A204.1 (cell line): Measurements from ENCODE around the gene ACACA.
"Not testable (repeated sequence)": the region's sequence is repeated elsewhere in the genome, so short reads cannot be mapped to it uniquely, and the experiment has no call there.

Source experiments
- FAIRE-seq: peaks from 2 replicates; lab custom pipeline; 2012; peaks lifted over from hg19 to GRCh38; lab: Jason Lieb, UNC

The ACACA gene

DNA sequence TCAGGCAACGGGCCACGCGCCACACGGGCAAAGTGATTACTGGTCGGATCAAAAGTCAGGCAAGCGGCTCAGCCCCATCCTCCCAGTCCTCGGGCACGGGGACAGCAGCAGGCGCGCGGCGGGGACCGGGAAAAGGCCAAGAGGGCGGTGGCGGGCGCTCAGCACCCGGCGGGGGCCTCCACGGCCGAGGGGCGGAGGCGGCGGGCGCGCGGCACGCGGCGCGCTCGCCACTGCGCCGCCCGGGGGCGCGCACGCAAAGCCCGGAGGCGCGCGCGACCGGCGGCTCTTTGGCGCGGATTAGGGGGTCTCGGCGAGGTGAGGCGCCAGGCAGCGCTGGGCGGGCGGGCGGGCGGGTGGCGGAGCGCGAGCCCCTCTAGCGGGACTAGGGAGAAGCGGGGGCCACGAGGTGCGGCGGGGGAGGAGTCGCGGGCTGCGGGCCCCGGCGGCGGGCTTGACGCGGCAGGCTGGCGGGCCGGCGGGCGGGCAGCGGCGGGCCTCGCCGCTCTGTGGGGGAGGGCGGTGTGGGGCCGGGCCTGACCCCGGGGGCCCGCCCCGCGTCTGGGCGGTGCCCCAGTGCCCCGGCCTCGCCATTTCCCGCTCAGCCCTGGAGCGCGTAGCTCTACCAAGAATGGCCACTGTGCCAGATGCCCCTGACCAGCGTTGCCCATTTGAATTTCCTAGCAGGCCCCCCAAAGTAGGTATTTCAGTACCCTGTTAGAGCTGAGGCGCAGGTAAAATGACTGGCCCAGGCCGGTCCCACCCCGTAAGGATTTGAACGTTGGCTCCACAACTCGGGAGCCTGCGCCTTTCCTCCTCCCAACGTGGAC lies at the start of gene ACACA, which contains the start of gene TADA2A:
TSS of gene ACACA (minus strand) at position 202 of the 827 bp plus-strand sequence. CDS start 537 bp downstream, outside the sequence.
TSS of gene TADA2A (plus strand) at position 252 of the 827 bp plus-strand sequence. CDS start 4,480 bp downstream, outside the sequence.
- FAIRE-seq: no peak

DNA sequence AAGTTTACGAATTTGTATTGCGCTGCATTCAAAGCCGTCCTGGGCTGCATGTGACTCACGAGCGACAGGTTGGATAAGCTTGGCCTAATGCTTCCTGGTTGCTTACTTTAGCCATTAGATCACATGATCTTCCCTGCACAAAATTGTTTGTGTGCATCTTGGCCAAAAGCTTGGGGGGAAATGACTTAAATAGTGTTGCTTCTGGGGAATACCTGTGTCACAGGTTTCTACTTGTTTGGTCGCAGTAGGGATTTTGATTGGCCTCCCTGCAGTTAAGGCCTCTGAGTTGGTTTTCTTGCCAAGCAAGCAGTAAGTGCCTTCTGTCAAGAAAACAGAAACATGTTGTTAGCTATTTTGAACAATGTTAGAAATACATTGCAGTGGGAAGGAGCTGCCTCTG lies 43.5 kb upstream of the ACACA start:
- FAIRE-seq: no peak

DNA sequence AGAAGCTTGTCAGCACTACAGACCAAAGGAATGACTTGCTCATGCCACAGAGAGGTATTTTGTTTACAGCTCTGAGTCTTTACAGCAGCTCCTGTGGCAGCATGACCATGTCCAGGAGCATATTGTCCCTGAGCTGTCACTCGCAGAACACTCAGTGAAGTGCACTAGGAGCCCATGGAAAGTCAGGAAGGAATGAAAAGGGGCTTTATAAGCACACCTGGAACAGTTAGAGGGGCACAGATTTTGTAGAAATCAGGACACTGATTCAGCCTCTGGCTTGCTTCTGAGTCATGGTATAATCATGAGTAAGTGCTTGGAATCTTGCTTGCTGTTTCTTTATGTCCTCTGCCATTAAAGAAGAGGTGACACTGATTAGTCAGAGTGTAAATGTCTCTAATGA lies 41.0 kb upstream of the ACACA start:
- FAIRE-seq: no peak

DNA sequence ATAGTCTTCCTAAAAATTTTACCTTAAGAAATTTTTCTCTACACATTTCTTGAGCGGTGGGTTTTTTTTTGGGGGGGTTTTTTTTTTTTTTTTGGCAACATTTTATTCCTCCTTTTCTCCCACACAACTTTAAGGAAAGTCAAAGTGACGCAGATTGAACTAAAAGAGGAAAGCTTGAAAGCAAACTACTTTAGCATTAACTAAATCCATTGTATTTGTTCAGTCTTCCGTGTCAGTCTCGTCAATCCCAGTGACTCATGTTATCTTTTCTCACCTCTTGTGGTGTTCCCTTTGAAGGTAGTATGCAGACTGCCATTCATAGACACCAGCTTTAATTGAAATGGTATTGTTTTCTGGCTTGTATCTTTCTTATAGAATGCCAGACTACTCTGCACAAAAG lies 39.4 kb upstream of the ACACA start:
- FAIRE-seq: no peak

DNA sequence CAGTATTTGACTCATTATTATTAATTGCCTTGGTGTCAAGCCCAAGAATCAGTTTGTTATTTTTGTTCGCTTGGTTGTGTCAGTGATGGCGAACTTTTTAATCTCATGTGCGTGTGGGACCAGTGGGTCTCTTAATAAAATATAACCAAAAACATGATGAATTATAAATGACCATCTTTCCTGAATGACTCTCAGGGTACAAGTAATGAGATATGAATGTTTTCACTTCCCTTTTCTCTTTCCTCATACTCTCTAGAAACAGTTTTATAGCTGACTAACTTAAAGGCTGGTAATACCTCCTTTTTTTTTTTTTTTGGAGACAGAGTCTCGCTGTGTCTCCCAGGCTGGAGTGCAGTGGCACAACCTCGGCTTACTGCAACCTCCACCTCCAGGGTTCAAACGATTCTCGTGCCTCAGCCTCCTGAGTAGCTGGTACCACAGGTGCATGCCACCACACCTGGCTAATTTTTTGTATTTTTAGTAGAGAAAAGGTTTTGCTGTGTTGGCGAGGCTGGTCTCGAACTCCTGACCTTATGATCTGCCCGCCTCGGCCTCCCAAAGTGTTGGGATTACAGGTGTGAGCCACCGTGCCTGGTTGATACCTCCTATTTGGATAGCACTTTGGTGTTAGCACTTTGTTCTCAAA lies 34.9 kb upstream of the ACACA start:
- FAIRE-seq: not testable (repeated sequence)

DNA sequence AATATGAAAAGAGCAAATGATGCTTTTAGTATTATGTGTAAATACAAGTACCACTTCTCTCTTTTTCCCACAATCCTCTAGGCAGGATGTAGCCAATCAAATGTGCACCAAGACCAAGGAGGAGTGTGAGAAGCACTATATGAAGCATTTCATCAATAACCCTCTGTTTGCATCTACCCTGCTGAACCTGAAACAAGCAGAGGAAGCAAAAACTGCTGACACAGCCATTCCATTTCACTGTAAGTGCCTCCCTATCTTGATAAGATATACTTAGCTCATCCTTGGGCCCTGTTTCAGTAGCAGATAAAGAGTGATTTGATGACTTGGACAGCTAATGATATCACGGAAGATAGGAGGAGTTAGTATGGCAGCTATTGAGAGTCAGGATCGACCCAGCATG lies 33.8 kb upstream of the ACACA start:
- FAIRE-seq: no peak

DNA sequence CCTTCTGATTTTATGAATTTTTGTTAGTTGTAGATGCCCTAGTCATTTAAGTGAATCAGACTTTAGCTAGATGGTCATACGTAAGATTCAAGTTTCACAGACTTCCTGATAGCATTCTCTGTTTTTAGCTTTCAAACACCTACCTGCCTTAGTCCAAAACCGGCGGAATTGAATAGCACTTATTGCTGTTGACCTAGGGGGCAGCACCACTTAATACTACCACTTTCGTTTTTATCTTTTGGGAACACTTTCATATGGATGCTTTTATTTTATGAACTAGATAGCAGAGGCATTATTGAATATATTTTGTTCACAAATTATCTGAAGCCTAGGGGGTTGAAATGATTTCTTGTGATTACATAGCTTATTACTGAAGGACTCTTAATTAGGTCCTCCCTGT lies 31.5 kb upstream of the ACACA start:
- no peak for FAIRE-seq

DNA sequence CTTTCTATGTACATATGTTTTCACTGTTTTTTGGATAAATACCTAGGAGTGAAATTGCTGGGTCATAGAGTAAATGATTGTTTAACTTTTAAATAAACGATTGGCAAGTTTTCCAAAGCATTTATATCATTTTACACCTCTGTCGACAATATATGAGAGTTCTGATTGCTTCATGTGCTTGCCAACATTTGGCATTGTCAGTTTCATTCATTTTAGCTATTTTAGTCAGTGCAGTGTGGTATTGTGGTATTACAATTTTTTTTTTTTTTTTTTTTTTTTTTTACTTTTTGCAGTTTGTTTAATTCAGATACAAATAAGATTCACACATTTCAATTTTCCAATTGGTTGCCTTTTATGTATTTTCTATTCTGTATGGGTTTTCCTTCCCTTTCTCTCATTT lies 26.0 kb upstream of the ACACA start:
- no peak for FAIRE-seq

DNA sequence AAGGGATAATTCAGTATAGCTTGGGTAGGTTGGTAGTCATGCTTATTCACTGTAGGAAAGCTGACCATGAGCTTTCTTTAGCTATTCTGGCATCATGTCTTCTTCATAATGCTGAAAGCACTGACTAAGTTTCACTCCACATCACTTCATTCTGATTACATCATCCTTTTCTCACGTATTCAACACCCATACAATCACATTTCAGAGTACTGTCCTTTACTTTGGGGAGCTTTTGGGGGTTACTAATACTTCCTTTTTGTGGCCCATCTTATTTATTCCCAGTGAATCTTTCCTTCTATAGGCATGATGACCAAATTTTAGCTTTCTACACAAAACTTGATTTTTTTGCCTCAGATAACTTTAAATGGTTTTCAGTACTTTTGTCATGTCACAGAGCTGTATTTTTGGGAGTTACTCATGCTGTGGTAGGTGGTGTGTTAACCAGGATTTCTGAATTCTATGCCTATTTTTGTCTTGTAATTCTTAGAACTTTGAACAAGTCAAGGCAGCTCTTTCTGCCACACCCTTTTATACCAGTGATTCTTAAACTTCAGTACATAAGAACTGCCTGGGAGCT lies 23.5 kb upstream of the ACACA start:
- no peak for FAIRE-seq

DNA sequence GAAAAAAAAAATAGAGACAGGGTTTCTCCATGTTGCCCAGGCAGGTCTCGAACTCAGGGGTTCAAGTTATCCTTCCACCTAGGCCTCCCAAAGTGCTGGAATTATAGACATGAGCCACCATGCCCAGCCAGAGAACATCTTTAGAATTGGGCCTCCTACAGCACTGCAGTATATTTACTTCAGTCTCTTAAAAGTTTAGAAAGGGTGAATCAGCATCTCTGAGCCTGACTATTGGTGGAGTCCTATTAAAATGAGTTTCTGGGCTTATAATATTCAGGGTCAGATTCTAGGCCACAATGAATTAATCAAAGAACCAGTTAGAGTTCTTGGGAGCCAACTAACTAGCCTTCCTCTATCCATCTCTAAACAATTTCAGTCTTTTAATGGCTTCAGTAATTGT lies 22.8 kb upstream of the ACACA start:
- FAIRE-seq: no peak

DNA sequence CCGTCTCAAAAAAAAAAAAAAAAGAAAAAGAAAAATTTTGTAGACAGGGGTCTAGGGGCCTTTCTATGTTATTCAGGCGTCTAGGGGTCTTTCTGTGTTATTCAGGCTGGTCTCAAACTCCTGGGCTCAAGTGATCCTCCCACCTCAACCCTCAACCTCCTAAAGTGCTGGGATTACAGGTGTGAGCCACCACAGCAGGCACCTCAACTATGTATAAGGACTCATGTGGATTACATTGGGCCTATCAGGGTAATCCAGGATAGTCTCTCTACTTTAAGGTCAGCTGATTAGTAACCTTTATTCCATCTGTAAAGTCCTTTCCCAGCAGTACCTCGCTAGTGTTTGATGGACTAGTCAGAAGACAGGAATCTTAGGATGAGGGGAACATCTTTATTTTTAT lies 22.4 kb upstream of the ACACA start:
- no peak for FAIRE-seq

DNA sequence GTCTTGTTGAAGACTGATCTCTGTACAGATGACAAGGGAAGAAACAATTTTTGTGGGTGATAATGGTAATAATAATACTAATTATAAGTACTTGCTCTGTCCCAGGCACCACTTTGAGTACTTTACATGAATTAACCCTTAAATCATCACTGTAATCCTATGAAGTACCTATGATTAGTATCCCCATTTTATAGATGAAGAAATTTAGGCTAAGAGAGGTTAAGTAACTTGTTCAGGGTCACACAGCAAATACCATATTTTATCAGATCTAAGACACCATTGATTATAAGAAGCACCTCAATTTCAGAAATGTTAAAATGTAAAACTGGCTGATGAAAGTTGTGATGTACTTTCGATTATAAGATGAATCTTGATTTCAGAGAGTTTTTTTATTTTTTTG lies 18.6 kb upstream of the ACACA start:
- FAIRE-seq: no peak

DNA sequence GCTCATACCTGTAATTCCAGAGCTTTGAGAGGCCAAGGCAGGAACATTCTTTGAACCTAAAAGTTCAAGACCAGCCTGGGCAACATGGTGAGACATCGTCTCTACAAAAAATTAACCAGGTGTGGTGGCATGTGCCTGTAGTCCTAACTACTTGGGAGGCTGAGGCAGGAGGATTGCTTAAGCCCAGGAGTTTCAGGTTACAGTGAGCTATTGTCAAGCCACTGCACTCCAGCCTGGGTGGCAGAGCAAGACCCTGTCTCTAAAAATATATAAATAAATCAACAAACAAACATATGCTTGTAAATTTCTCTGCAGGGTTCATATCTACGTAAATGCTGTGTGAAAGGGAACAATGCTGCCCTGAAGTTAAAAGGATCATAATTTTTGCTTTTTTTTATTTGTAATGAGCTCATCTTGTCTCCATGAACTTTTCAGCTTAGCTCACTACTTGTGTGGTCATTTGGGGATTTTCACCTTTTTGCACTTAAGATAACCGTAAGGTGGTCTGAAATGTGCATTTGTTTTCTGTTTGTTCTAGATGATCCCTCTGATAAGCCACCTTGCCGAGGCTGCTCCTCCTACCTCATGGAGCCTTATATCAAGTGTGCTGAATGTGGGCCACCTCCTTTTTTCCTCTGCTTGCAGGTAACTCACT lies 16.5 kb upstream of the ACACA start:
- no peak for FAIRE-seq

DNA sequence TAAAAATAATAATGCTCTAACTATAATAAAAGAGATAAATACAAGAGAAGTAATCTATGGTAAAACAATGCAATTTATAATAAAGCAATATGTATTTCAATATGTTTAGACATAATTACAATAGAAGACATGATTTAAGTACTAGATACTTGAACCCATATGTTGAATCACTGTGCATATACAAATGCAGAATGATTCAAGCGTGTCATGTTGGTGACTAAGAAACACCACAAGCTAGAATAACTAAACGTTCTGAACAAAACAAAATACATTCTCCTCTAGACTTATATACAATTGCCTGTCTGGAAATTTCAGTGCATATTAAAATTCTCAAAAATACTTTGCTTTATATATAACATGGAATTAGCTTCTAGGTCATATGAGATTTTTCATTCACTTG lies 11.2 kb upstream of the ACACA start:
- no peak for FAIRE-seq

DNA sequence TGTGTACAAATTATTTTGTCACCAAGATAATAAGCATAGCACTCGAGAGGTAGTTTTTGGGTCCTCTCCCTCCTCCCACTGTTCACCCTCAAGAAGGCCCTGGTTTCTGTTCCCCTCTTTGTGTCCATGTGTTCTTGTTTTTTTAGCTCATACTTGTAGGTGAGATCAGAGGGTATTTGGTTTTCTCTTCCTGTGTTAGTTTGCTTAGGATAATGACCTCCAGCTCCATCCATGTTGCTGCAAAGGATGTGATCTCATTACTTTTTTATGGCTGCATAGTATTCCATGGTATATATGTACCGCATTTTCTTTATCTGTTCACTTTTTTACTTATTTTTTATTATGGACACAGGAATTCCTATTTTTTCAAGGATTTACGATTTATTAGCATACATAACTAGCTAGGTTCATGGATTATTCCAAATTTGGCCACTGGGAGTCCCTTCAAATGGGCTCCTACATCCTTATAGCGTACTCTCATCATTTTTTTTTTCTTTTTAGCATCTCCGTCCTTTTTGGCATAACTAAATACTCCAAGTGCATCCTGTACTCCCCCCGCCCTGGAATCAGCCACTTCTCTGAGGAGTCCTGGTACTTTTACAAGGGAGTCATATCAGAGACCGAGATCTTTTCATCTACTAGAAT lies 7.4 kb upstream of the ACACA start:
- no peak for FAIRE-seq

DNA sequence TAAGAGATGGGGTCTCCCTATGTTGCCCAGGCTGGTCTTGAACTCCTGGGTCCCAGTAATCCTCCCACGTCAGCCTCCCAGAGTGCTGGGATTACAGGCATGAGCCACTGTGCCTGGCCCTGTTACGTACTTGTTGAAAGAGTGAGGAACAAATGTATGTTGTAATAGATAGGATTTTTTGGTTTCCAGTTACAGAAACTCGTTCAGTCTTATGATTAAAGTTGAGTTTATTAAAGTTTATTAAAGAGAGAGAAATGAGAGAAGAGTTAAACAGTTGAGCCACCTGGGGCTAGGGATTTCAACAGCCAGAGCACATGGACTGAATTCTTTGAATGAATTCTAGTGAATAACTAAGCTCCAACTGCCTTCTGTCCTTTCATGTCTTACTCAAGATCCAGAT lies 3.7 kb upstream of the ACACA start:
- no peak for FAIRE-seq

DNA sequence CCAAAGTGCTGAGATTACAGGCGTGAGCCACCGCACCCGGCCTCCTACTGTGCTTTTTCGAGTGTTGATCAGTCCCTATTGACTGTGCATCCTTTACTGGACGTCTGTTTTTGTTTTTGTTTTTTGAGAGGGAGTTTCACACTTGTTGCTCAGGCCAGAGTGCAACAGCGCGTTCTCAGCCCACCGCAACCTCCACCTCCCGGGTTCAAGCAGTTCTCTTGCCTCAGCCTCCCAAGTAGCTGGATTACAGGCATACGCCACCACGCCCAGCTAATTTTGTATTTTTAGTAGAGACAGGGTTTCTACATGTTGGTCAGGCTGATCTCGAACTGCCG lies 1.5 kb upstream of the ACACA start:
- FAIRE-seq: not testable (repeated sequence)

DNA sequence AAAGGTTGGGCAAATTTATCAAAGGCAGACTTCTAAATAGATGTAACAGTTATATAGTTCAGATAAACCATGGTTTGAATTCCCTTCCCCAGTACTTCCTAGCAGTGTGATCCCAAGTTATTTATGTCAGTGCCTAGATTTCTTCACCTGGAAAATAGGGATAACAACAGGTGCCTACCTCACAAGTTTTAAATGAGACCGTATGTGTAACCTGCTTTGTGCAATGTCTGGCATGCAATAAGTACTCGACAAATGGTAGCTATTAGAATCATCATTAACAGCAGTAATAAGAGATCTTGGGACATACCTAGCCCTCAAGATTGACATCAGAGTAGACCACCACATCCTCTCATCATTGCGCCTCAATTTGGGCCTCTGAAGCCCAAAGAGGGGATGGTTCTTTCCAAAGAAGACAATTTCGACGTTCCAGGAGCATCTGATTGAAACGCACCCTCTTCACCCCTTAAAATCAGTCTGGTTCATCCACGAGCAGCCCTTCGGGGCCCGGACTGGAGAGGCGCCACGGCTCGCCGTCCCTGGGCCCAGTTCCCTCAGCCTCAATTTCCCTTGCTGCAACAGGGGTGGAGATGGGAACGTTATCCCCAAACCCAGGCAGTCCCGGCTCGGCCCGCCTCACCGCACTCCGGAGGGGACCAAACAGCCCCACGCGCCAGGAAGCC lies 541 bp downstream of the ACACA start:
- no peak for FAIRE-seq

DNA sequence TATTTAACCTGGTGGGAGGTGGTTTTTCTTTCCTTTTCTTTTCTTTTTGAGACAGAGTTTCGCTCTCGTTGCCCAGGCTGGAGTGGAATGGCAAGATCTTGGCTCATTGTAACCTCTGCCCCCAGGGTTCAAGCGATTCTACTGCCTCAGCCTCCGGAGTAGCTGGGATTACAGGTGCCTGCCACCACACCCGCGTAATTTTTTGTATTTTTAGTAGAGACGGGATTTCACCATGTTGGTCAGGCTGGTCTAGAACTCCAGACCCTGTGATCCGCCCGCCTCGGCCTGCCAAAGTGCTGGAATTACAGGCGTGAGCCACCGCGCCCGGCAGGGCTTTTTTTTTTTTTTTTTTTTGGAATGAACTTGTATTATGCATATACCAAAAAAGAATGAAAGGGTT lies 1.1 kb downstream of the ACACA start:
- FAIRE-seq: not testable (repeated sequence)

DNA sequence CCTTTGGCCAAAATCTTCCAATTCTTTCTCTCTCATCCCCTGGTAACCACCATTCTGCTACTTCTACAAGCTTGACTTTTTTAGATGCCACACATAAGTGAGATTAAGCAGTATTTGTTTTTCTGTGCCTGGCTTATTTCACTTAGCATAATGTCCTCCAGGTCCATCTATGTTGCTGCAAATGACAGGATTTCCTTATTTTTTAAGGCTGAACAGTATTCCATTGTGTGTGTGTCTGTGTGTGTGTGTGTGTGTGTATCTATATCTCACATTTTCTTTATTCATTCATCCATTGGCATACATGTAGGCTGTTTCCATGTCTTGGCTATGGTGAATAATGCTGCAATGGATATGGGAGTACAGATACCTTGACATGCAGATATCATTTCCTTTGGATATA lies 6.1 kb downstream of the ACACA start:
- no peak for FAIRE-seq

DNA sequence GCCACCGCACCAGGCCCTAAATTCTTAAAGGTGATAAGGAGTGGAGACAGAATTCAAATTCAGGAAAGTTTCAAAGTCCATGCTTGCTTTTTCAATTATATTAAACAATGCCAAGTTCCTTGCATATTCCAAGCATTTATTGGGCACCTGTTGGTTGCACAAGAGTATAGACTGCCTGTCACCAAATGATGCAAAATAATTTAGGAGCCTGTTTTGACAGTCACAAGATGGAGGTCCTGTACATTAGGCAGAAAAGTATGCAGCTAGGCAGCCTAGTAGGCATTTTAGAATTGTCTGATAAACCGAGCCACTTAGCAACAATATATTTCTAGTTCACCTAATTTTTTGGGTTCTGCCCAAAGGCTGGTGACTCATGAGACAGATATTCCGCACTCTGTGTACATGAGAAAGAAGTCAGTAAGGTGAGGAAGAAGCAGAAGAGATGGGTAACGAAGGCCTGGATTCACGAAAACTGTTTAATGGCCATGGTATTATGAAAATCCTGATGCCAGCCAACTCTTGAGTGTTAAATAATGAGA lies 7.3 kb downstream of the ACACA start:
- FAIRE-seq: no peak

DNA sequence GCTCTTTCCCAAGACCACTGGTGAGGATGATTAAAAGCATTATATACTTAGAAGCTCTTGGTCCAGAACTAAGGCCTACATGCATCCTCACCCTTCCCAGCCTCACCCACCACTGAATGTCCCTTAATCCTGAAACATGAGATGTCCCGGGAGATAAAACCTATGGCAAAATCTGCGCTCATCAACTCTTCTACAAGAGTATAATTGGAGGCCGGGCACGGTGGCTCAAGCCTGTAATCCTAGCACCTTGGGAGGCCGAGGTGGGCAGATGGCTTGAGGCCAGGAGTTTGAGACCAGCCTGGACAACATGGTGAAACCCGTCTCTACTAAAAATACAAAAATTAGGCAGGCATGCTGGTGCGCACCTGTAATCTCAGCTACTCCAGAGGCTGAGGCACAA lies 13.3 kb downstream of the ACACA start:
- no peak for FAIRE-seq
